Fibroblast of lung (primary cell): ENCODE data around the gene ZNF408. TPM values are rescaled to one million over a fixed set of nuclear protein-coding genes. Genes with fewer than 3 reads are reported as not detected.

Source experiments
- DNase-seq, 2 donors: peaks; one replicate each; pipeline versions ENCODE4 v3.0.0 to v3.0.0-alpha.2; 2010; ENCODE audit warnings: low read depth in 2 of 2
- H2AFZ ChIP-seq: 2 replicates; pipeline ENCODE4 v1.5.1; 2012; ENCODE audit warnings: low read length, control low read depth, inconsistent platforms
- H3K27ac ChIP-seq: 2 replicates; pipeline ENCODE4 v1.5.1; 2011; ENCODE audit warnings: low read length, control low read depth; ENCODE audit not compliant: insufficient read depth
- H3K27me3 ChIP-seq: 2 replicates; pipeline ENCODE4 v1.5.1; 2011; ENCODE audit warnings: mild to moderate bottlenecking, low read length; ENCODE audit not compliant: control insufficient read depth, insufficient read depth
- H3K36me3 ChIP-seq: 2 replicates; pipeline ENCODE4 v1.5.1; 2011; ENCODE audit warnings: low read length; ENCODE audit not compliant: control insufficient read depth, insufficient read depth
- H3K4me1 ChIP-seq: 2 replicates; pipeline ENCODE4 v1.5.1; 2011; ENCODE audit warnings: low read length; ENCODE audit not compliant: control insufficient read depth, insufficient read depth; ENCODE audit errors: extremely low read depth
- H3K4me2 ChIP-seq: 2 replicates; pipeline ENCODE4 v1.5.1; 2011; ENCODE audit warnings: low read length, control low read depth; ENCODE audit not compliant: insufficient read depth; ENCODE audit errors: extremely low read depth
- H3K4me3 ChIP-seq, 4 experiments: fragments of 200-600 bp in 1 of 4; sonication (generic) in 1 of 4; replicated peaks in 1 of 4; 2 replicates each; pipeline ENCODE4 v1.5.1; 2011 to 2016; ENCODE audit warnings: low read length in 4 of 4, low read depth in 3 of 4, mild to moderate bottlenecking in 3 of 4, control low read depth in 2 of 4, inconsistent platforms in 1 of 4, mixed read lengths in 1 of 4; ENCODE audit not compliant: insufficient read depth in 1 of 4; ENCODE audit errors: control extremely low read depth in 1 of 4
- H3K79me2 ChIP-seq: 2 replicates; pipeline ENCODE4 v1.5.1; 2012; ENCODE audit warnings: mild to moderate bottlenecking, low read length, inconsistent platforms; ENCODE audit not compliant: control insufficient read depth, insufficient read depth
- H3K9ac ChIP-seq: 2 replicates; pipeline ENCODE4 v1.5.1; 2011; ENCODE audit warnings: mild to moderate bottlenecking, low read length, control low read depth; ENCODE audit not compliant: insufficient read depth
- H3K9me3 ChIP-seq: 2 replicates; pipeline ENCODE4 v1.5.1; 2012; ENCODE audit warnings: low read depth, low read length; ENCODE audit not compliant: control insufficient read depth, insufficient read depth
- H4K20me1 ChIP-seq: 2 replicates; pipeline ENCODE4 v1.5.1; 2011; ENCODE audit warnings: low read length; ENCODE audit not compliant: control insufficient read depth, insufficient read depth; ENCODE audit errors: extremely low read depth
- CTCF ChIP-seq, 2 donors: IDR thresholded peaks in 1 of 2; conservative IDR thresholded peaks in 1 of 2; 1 replicate in 1 of 2; 2 replicates in 1 of 2; pipeline ENCODE4 v1.5.1; 2011 to 2012; ENCODE audit warnings: low read length in 2 of 2, control low read depth in 1 of 2, inconsistent platforms in 1 of 2, low read depth in 1 of 2, mild to moderate bottlenecking in 1 of 2
- EZH2 ChIP-seq: IDR thresholded peaks from 2 replicates; pipeline ENCODE4 v1.5.1; 2012; ENCODE audit warnings: low read length, control low read depth, mild to moderate bottlenecking; ENCODE audit errors: missing control alignments
- polyA plus RNA-seq, 2 donors: library from polyadenylated mRNA; depleted of rRNA in 1 of 2; stranded (reverse) in 1 of 2; unstranded in 1 of 2; fragments of >200 nt; gene quantifications; 2 replicates each; pipeline ENCODE4 v1.2.1, GENCODE V29; 2011 to 2012; ENCODE audit warnings: missing spikeins in 1 of 2
- total RNA-seq: library from RNA; depleted of rRNA; stranded (reverse); fragments of >200 nt; gene quantifications from 2 replicates; pipeline ENCODE4 v1.2.1, GENCODE V29; 2014

ZNF408 gene
- total and polyA plus RNA-seq, 2 donors (not counting 1 experiment from before 2014, with no cell fraction given): 4.2 to 7.9 TPM

- TF ChIP-seq CTCF (conservative IDR thresholded peaks at IDR 0.05 in 1 of 2, IDR thresholded peaks at IDR 0.05 in 1 of 2; ENCODE audit: low read depth in 1 of 2, low read length in 2 of 2) (no peak), EZH2 (no peak)
- H3K4me3 ChIP-seq: peak overlapping the region in 1 of 4 experiments; percentile 24
- H4K20me1 ChIP-seq: no peaks in the 10 kb centered on the region
- H3K4me1 ChIP-seq: peaks cover 12% of the 10 kb centered on the region
- peaks cover 22% of the 10 kb centered on the region for H3K36me3 ChIP-seq
- peaks cover 42% of the 10 kb centered on the region for H3K79me2 ChIP-seq
- peak overlapping the region; percentile 13 for H3K4me2 ChIP-seq
- H3K9ac ChIP-seq: no peak overlapping the region
- H3K27me3 ChIP-seq: no peaks in the 10 kb centered on the region
- DNase-seq: peak in 1 of 2 donors; percentile 52
- no peaks in the 10 kb centered on the region for H3K9me3 ChIP-seq
- peak overlapping the region; percentile 57 for H3K27ac ChIP-seq
- no peak overlapping the region for H2AFZ ChIP-seq
These were observed 3.5 kb upstream of the ZNF408 start for GRCh38 chr11:46697303-46697702.

- peak overlapping the region in 1 of 4 experiments; percentile 24 for H3K4me3 ChIP-seq
- H3K4me2 ChIP-seq: peak overlapping the region; percentile 40
- no peaks in the 10 kb centered on the region for H3K9me3 ChIP-seq
- H3K27me3 ChIP-seq: no peaks in the 10 kb centered on the region
- peak overlapping the region; percentile 57 for H3K27ac ChIP-seq
- no peak overlapping the region for H2AFZ ChIP-seq
- DNase-seq: no peak
- H3K4me1 ChIP-seq: peaks cover 12% of the 10 kb centered on the region
- no peaks in the 10 kb centered on the region for H4K20me1 ChIP-seq
- TF ChIP-seq CTCF (conservative IDR thresholded peaks at IDR 0.05 in 1 of 2, IDR thresholded peaks at IDR 0.05 in 1 of 2; ENCODE audit: low read depth in 1 of 2, low read length in 2 of 2) (no peak), EZH2 (no peak)
- peaks cover 24% of the 10 kb centered on the region for H3K36me3 ChIP-seq
- H3K79me2 ChIP-seq: peaks cover 46% of the 10 kb centered on the region
- H3K9ac ChIP-seq: peak overlapping the region; percentile 20
These were observed 3.1 kb upstream of the ZNF408 start for GRCh38 chr11:46697723-46698122.

- Histone ChIP-seq H3K9me3 (no peaks in the 10 kb centered on the region), H3K27me3 (no peaks in the 10 kb centered on the region), H3K4me3 (peak overlapping the region in 1 of 4 experiments; percentile 100), H3K27ac (no peak overlapping the region), H3K9ac (no peak overlapping the region), H3K36me3 (peaks cover 29% of the 10 kb centered on the region), H3K79me2 (peaks cover 50% of the 10 kb centered on the region), H2AFZ (no peak overlapping the region), H3K4me2 (peak overlapping the region; percentile 25), H4K20me1 (no peaks in the 10 kb centered on the region), H3K4me1 (peaks cover 12% of the 10 kb centered on the region)
- no peak for DNase-seq
- no peak for TF ChIP-seq EZH2
These were observed 2.2 kb upstream of the ZNF408 start for GRCh38 chr11:46698597-46698996.
